OCI-LY7 (cell line): ENCODE measurements around the gene TCF12.

Experiments used
- CTCF ChIP-seq: fragments of 200-600 bp; sonication (generic); conservative IDR thresholded peaks from 2 replicates; pipeline ENCODE4 v1.5.1; 2014; ENCODE audit warnings: mild to moderate bottlenecking, antibody characterized with exemption, low read length, moderate library complexity, mixed read lengths
- EZH2phosphoT487 ChIP-seq: fragments of 200-600 bp; sonication (generic); IDR thresholded peaks from 2 replicates; pipeline ENCODE4 v1.6.1; 2018; ENCODE audit warnings: low read depth, borderline replicate concordance, mild to moderate bottlenecking, mixed run types, antibody characterized with exemption, low read length, moderate library complexity, mixed read lengths

GRCh38 chr15:57148262-57148661, 229.8 kb downstream of the TCF12 start:
- no peak for TF ChIP-seq EZH2phosphoT487
- TF ChIP-seq CTCF: no peak
